Psoas muscle (tissue), 8 donors: ENCODE data around the gene C1QTNF4. TPM values are rescaled to one million over a fixed set of nuclear protein-coding genes. Genes with fewer than 3 reads are reported as not detected.
"Not testable (repeated sequence)": the region's sequence is repeated elsewhere in the genome, so short reads cannot be mapped to it uniquely, and the experiment has no call there.

Experiments used
- ATAC-seq, 4 donors: fragments of 200-7000 bp; cut with Tn5 transposase; one replicate each; pipeline ENCODE4 v1.9.1; 2020; ENCODE audit warnings: moderate library complexity in 3 of 4, mild to moderate bottlenecking in 2 of 4
- DNase-seq, 2 donors: peaks; one replicate each; pipeline ENCODE4 v3.0.0-alpha.2; 2020
- H3K27ac ChIP-seq: fragments of 200-600 bp; one replicate; pipeline ENCODE4 v1.8.0; 2022
- H3K27me3 ChIP-seq, 3 donors: fragments of 200-600 bp in 1 of 3; one replicate each; pipeline versions ENCODE4 v1.6.1 to v1.8.0; 2013 to 2022; ENCODE audit warnings: low read length in 2 of 3, mild to moderate bottlenecking in 2 of 3, moderate library complexity in 1 of 3; ENCODE audit not compliant: insufficient read depth in 3 of 3
- H3K36me3 ChIP-seq, 2 donors: fragments of 200-600 bp in 1 of 2; one replicate each; pipeline versions ENCODE4 v1.6.1 to v1.8.0; 2013 to 2022; ENCODE audit warnings: low read depth in 1 of 2, mild to moderate bottlenecking in 1 of 2, moderate library complexity in 1 of 2; ENCODE audit not compliant: insufficient read depth in 1 of 2
- H3K4me1 ChIP-seq: fragments of 200-600 bp; one replicate; pipeline ENCODE4 v1.8.0; 2022
- H3K4me3 ChIP-seq: fragments of 200-600 bp; one replicate; pipeline ENCODE4 v1.8.0; 2022; ENCODE audit warnings: mild to moderate bottlenecking
- H3K9me3 ChIP-seq: fragments of 200-600 bp; one replicate; pipeline ENCODE4 v1.8.0; 2022
- CTCF ChIP-seq: fragments of 200-600 bp; IDR thresholded peaks from one replicate; pipeline ENCODE4 v1.8.0; 2022; ENCODE audit warnings: antibody characterized with exemption
- WGBS, 3 donors: extraction: QIAGEN DNeasy Blood & Tissue Kit; methylation state at CpG; one replicate each; pipeline versions ENCODE4 v1.1.6 to v1.1.7; 2013; 5-methylcytosine and 5-hydroxymethylcytosine counted together
- intact Hi-C, 2 donors: fragments of 100-400 bp; cut with DNase I; formaldehyde crosslinking; loops; one replicate each; pipeline versions ENCODE4 v1.11.0 to v1.14.2; 2022
- polyA plus RNA-seq, 3 donors: library from polyadenylated mRNA; stranded (reverse); fragments of 200-250 nt; gene quantifications; one replicate each; pipeline ENCODE4 v1.2.3, GENCODE V29; 2013
- total RNA-seq, 4 donors: library from RNA; stranded (reverse); fragmentation: NEBNext Ultra II Directional in 2 of 4; extraction: Animal tissue kit (Norgen Biotek cat#: 25700) in 2 of 4; gene quantifications; one replicate each; pipeline versions ENCODE4 v1.2.1 to v1.2.4, GENCODE V29; 2021 to 2023
- donor health status: healthy with polysubstance abuse.
- donor health status: DM: no; HTN: no; CAD: no; lungs with moderate emphysema.
- donor health status: Bipolar disorder and iron deficiency.
- donor health status: healthy.
- donor health status: DM: yes; HTN: yes; CAD: no.
- donor health status: DM: no; HTN: no; CAD: no.
- donor health status: DM: no; HTN: no; CAD: no.
- donor health status: DM: yes; HTN: yes; CAD: no.

C1QTNF4 gene
- total and polyA plus RNA-seq, 7 donors, result 0.19 to 0.70 (median 0.33) TPM; not detected in 1

GRCh38 chr11:47565340-47566148, 28.7 kb downstream of the C1QTNF4 start, which contains the start of gene PTPMT1:
Gene PTPMT1 (plus strand): TSS chr11:47565599. CDS start chr11:47565623, 24 bp downstream.
- peak within 1 kb of the TSS; percentile 97 for H3K4me3 ChIP-seq
- 0 to 1% (median 1%) methylated on average over 53 to 86 of the region's 86 CpGs for WGBS, 3 donors
- peak within 1 kb of the TSS; percentile 83 for H3K27ac ChIP-seq
- peak; percentile 90 to 95 (median 94) for ATAC-seq
- TF ChIP-seq CTCF, result no peak
- intact Hi-C loops, result no loop called here
- no peaks in the 10 kb centered on the region for H3K27me3 ChIP-seq
- H3K4me1 ChIP-seq, result peaks cover 16% of the 10 kb centered on the region
- peaks cover 0 to 23% of the 10 kb centered on the region in 2 donors for H3K36me3 ChIP-seq
- H3K9me3 ChIP-seq, result no peaks in the 10 kb centered on the region
- peak; percentile 83 to 86 for DNase-seq

- 15 to 18% (median 15%) methylated on average over 10 to 11 of the region's 11 CpGs for WGBS, 3 donors
- Histone ChIP-seq H3K27me3 (no peaks in the 10 kb centered on the region), H3K36me3 (peaks cover 0 to 17% of the 10 kb centered on the region in 2 donors), H3K9me3 (no peaks in the 10 kb centered on the region), H3K4me3 (peak overlapping the region; percentile 97), H3K27ac (peak overlapping the region; percentile 83), H3K4me1 (peaks cover 21% of the 10 kb centered on the region)
- DNase-seq (no peak), ATAC-seq (peak; percentile 12 to 39 (median 16))
- intact Hi-C loops, result no loop called here
- no peak for TF ChIP-seq CTCF
Measured at GRCh38 chr11:47564933-47565339, 29.3 kb downstream of the C1QTNF4 start.

- H3K9me3 ChIP-seq, DNase-seq, H3K27me3 ChIP-seq, ATAC-seq, intact Hi-C loops: not testable (repeated sequence)
- Histone ChIP-seq H3K27ac (peak overlapping the region; percentile 83), H3K36me3 (peaks cover 0 to 11% of the 10 kb centered on the region in 2 donors), H3K4me3 (peak overlapping the region; percentile 97), H3K4me1 (peaks cover 21% of the 10 kb centered on the region)
- 94 to 97% (median 95%) methylated on average over 10 of the region's 10 CpGs for WGBS, 3 donors
Measured at GRCh38 chr11:47564366-47564765, 29.8 kb downstream of the C1QTNF4 start.

- 96 to 98% (median 97%) methylated on average over 4 of the region's 4 CpGs for WGBS, 3 donors
- H3K36me3 ChIP-seq, H3K4me3 ChIP-seq, H3K27ac ChIP-seq, H3K27me3 ChIP-seq, ATAC-seq, H3K9me3 ChIP-seq, intact Hi-C loops, DNase-seq: not testable (repeated sequence)
- H3K4me1 ChIP-seq, result peaks cover 21% of the 10 kb centered on the region
Measured at GRCh38 chr11:47562393-47562792, 31.8 kb downstream of the C1QTNF4 start.

- no peak for DNase-seq
- peaks cover 14% of the 10 kb centered on the region for H3K4me1 ChIP-seq
- no peak overlapping the region for H3K4me3 ChIP-seq
- peak overlapping the region; percentile 46 for H3K27ac ChIP-seq
- H3K9me3 ChIP-seq, result no peaks in the 10 kb centered on the region
- TF ChIP-seq CTCF, result no peak
- ATAC-seq, result peak; percentile 23 to 53 (median 34)
- H3K27me3 ChIP-seq, result no peaks in the 10 kb centered on the region
- no peaks in the 10 kb centered on the region for H3K36me3 ChIP-seq
- WGBS, 3 donors, result 27 to 46% (median 34%) methylated on average over 2 of the region's 2 CpGs
- intact Hi-C loops, result no loop called here
Measured at GRCh38 chr11:47560426-47560825, 33.8 kb downstream of the C1QTNF4 start.
